Activated gamma-delta T cell treated with anti-CD3 and anti-CD28 coated beads, Interleukin-2, amount 50 U/mL, for 16 hours (primary cell): ENCODE results near the gene TMEM181.
"Not testable (repeated sequence)": the region's sequence is repeated elsewhere in the genome, so short reads cannot be mapped to it uniquely, and the experiment has no call there.

Experiments
- DNase-seq: peaks from one replicate; pipeline ENCODE4 v3.0.0-alpha.2; 2020; ENCODE audit warnings: low read depth

TMEM181 gene

DNA sequence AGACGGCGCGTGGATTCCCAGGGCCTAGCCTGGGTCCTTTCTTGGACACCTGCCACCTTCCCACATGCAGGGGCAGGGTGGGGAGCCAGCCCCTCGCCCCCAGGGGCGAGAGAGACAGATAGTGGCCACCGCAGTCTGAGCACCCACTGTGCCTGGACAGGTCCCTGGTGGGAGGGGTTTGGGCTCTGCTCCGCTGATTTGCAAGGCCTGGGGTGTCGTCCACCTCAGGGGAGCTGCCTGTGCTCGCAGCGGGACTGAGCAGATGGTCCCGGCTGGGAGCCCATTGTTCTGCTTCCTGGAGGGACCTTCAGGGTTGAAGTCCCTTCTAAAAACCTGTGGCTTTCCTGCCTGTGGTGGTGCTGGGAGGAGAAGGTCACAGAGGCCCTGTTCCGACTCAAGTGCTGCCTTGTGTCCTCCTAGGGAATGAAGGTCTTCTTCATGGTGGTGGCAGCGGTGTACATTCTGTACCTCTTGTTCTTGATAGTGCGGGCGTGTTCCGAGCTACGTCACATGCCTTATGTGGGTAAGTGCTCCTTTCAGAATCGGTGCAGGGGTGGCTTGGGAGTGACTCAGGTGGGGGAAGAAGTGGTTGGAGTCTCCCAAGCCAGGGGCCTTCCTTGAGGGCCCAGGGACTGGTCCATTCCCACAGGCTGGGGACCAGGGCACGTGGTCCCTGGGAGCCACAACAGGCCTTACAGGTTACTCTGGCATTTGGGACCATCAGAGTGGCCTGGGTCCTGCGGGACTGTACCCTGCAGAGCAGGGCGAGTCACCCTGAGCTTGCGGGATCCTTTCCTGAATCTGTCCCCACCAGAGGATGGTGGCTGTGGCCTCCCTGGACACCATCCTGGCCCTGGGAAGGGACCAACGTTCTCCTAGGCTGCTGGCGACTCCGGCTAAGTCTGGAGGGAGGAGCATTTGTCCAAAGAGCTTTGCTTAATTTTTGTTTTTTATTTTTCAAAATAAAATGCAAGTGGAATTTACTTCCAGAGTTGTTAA lies 65.1 kb downstream of the TMEM181 start:
- no peak for DNase-seq

DNA sequence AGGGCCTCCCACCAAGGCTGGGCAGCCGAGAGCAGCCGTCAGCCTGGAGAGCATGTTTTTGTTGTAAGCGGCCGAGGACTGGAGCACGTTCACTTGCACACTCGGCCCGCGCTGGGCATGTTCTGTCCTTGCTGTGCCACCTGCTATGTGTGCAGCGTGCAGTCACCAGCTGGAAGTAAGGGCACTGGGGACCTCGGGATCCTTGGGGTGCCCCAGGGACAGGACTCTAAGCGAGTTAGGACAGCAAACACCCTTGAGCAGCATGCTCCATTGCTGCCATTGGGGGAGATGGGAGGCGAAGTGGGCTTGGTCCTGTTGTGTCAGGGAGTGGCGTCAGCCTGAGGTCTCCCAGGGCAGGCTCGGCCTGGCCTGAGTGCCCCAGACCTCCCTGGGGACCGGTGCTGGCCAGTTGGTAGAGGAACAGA lies 66.0 kb downstream of the TMEM181 start:
- DNase-seq = no peak

DNA sequence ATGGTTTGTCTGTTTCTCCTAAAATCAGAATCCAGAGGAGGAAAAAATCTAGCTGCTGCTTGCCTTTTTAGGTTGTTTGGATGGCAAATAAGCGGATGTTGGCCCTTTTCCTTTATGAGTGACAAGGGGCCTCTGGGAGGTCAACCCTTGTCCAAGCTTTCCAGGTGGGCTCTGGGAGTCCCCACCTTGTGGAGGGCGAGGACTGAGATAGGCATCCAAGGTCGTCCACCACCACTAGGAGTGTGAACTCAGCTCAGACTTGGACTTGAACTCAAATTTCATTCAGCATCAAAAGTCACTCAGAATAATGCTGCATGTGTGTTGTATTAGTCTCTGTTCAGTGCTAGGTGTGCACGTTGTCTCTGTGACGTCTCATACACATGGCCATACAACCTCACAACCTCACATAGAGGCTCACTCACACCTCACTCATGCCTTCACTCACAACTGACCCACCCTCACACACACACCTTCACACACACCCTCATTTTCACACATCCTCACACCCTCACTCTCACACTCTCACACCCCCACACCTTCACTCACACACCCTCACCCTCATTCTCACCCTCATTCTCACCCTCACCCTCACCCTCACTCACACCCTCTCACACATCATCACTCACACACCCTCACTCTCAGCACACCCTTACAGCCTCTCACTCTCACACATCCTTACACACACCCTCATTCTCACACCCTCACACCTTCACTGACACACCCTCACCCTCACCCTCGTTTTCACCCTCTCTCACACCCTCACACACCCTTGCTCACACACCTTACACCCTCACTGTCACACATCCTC lies 66.7 kb downstream of the TMEM181 start:
- DNase-seq = no peak

DNA sequence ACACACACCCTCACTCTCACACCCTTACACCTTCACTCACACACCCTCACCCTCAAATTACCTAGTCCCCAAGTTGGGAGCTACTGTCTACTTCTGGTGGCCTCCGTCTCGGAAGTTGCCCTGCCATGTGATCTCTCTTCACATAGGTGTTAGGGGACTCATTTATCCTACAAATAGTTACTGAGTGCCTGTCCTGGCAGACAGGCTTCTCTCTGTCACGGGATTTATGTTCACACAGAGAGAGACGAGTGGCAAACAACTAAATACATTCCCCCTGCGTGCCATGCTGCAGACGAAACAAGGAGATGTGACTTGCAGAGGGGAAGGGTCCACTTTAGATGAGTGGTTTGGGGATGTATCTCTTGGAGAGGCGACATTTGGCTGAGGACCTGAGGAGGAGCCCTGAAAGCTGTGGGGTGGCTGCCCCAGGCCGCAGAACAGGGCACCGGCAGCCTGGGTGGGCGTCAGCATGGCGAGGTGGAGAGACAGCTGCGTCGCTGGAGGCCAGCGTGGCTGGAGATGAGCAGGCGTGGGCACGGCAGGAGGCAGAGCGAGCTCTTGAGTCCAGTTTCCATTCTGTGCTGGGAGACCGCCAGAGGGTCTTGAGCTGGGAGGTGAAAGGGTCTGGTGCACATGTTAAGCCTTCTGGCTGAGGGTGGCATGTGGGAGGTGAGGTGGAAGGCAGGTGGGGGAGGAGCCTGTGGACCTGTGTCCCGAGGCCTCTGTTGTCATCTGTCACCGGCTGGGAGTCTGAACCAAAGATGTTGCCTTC lies 67.5 kb downstream of the TMEM181 start:
- DNase-seq = no peak

DNA sequence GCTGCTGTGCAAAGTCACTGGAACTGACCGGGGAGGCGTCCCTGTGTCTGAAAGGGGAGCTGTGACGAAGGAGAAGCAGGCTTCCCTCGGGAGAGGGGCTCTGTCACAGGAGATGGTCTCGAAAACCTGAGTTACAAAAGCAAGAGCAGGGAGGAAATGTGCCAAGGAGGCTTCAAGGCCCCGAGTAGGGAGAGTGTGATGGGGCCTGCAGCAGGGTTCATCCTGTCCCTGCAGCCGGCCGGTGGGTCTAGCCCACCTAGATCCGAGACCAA lies 68.0 kb downstream of the TMEM181 start:
- no peak for DNase-seq

DNA sequence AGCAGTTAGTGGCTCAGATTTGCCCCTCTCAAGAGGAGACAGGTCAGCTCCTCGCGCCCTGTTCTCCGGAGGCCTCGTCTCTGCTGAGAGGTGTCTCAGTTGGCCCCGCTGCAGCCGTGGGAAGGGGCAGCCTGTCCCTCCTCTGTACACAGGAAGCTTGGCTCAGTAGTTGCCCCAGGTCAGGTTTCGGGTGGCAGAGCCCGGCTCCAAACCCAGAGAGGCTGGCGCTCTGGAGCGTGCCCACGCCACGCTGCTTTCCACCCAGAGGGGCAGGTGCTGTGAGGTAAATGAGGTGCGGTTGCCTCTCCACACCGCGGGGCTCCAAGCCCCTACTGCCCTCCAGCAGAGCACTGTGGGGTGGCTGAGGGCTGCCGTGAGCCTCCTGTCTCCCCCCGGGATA lies 68.7 kb downstream of the TMEM181 start:
- no peak for DNase-seq

DNA sequence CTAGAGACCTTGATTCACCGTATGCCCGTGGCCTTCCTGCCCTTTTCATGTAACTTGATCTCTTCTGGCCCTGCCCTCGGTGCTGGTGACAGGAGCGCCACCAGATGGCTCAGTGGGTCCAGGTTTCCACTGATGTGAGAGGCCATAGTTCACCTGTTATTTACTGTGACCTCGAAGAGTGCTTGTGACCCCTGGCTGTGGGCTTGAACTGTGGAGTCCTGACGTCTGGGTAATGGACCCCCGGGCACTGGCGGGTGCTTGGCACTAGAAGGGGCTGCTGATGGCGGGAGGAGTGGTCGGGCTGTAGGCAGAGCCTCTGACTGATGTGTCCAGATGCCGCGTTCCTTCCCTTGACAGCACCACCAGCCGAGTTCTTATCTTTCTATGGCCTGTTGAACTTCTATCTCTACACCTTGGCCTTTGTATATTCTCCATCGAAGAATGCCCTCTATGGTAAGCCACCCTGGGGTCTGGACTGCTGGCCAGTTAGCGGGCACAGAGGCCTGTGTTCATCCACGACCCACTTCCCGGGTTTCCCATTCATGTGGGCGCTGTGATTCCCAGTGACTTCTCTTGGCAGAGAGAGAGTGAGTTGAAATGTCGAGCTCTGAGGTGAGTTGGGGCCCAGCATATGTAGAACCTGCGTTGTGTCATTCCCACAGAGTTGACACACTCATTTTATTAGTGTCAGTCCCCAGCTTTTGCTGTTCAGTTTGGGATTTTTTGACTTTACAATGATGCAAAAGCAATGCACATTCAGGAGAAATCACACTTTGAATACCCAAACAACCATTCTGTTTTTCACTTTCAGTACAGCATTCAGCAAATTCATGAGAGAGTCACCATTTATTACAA lies 69.7 kb downstream of the TMEM181 start:
- no peak for DNase-seq

DNA sequence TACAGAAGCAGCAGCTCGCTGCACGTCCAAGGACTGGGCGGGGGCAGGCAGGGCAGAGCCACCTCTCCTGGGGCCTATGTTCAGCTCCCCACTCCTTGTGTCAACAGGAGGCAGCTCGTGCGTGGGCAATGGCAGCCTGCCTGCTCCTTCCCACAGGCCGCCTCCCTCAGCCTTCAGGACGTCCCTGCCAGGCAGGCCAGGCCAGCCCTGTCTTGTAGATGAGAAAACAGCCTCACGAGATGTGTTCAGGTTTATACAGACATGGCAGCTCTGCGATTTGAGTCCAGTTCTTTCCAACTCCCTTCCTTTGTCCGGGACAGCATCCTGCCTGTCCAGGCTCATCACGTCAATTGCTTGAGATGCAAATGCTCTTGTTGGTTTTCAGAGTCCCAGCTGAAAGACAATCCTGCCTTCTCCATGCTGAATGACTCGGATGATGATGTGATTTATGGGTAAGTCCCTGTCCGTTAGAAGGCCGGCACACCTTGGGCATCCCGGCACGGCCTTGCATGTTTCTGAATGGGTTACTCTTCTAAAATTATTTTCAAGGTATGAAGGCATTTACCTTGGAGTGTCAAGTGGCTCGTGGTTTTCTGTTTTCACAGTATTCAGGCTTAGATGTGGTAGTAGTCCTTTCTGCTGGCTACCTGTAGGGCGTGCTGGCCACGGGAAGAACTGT lies 71.2 kb downstream of the TMEM181 start:
- no peak for DNase-seq

DNA sequence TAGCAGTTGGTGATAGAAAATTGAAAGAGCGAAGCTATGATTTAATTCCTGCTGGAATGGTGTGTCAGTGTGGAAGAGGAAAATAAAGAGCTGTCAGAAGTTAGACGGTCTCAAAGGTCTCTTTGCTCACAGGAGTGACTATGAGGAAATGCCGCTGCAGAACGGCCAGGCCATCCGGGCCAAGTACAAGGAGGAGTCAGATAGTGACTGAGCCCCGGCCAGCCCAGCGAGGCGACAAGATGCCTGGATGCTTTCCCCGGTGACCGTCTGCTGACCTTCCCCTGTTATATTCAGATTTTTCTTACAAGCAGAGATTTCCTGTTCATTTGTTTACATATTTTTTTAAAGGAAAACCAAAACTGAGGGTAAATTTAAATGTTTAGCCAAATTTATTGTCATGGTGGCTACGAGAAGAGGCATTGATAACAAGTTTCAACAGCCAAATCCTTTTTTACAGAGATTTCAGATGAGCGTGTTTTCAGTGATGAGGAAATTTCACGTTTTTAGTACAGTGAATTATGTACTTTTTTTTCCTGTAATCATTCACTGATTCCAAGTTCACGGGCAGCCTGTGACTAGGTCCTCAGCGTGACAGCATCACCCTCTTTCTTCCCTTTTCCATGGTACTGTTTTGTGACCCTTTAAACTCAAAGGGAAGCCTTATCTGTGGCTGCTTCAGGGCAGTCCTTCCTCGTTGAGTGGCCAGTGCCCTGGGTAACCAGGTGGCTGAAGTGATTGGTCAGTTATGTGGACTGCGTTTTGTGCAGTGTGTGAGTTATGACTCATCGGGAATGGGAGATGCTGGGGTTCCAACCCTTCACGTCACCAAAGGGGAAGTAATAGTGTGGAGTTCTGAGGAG lies 72.0 kb downstream of the TMEM181 start:
- DNase-seq = no peak

DNA sequence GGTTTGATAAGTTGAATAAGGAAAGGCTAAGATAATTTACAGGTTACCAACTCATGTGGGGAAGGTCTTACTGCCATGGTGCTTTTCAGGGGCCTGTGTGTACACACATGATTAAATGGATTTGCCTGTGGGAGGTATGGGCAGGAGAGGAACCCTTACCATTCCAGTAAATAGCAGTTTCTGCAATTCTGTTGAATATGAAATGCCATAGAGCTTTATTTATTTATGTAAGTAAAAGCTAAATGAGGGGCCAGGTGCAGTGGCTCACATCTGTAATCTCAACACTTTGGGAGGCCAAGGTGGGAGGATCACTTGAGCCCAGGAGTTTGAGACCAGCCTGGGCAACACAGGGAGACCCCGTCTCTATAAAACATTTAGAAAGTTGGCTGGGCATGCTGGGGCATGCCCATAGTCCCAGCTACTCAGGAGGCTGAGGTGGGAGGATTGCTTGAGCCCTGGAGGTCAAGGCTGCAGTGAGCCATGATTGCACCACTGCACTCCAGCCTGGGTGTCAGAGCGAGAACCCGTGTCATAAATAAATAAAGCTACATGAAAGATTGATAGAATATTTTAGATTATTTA lies 72.7 kb downstream of the TMEM181 start:
- DNase-seq = not testable (repeated sequence)

DNA sequence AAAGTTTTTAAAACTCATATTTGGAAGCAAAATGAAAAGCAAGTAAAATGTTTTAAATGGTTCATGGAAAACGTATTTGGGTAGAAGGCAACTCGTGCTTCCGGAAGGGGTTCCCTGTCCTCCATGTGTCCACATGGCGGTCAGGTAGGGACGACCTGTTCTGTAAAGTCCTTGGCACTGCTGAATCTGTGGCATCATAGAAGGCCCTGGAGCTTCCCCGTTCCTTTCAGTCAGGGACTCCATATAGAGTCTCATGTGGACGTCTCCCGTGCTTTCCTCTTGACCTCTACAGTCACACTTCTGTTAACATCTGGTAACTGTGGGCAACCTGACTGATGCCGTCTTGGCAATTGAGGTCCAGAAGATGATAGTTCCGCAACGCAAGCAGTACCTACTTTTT lies 73.2 kb downstream of the TMEM181 start:
- no peak for DNase-seq

DNA sequence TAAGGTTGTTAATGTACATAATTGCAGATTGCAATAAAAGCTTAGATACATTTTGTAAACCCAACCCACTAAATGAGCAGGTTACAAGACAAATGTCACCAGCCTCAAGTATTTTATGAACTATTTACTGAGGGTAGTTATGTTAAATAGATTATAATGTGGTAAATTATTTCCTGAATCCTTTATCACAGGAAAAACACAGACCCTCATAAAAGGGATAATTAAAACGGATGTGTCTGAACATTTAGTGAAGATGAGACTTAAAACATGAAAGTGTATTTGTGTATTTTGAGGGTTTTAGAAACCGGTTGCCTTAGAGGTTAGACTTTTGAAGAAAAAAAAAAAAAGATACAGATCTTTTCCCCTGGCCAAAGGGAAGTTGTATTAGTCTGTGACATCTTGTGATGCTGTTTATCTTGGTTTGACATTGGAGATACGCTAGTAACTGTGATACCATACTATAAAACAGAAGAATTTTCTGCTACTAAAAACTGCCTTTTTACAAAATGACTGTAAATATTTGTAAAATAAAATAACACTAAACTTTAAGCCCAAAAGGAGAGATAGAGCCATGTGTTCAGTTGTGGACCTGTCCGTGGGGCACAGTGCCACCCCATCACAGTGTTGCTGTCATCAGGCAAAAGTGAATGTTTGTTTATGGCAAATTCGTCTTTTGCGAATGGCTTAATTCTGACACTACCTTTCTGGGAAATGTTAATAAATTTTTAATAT lies 75.0 kb downstream of the TMEM181 start:
- DNase-seq = no peak

DNA sequence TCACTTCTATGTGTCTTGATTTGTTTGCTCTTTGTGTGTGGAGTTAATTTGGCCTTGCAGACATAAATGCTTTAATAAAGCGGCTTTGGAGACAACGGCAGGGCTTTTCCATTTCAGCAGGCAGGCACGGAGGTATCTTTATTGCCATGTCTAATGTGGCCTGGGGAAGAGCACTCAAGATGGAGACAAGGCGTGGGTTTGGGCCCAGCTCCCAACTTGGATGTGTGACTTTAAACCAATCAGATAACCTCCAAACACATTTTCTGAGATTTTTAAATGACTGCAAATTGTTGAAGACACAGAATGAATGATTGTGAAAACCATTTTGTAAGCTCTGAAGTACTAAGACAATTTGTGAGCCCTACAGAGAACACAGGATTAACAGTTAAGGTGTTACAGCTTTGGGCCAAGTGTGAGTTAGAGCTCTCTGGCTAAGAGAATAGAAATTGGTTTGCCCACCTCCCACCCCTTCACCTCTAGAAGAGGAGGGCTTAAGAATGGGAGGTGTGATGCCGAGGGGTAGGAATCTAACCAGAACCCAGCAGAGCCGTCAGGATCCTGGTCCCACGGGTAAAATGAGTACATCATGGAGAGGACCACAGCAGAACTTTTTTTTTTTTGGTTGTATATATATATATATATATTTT lies 75.7 kb downstream of the TMEM181 start:
- DNase-seq = no peak

DNA sequence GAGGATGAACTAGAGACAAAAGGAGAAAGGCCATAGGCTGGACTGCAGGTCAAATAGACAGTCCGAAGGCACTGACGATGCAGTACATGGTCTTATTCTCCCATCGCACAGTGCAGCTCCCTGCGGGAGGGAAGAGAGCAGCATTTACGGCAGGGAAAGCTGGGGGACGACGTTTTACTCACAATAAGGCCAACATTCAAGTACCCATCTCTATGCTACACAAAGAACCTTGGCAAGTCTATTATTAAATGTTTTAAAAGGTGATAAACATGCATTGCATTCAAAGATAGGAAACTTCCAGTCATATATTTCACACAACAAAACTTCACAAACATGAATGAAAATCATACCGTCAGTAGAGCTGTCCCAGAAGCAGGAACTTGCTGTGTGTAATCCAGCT lies 76.9 kb downstream of the TMEM181 start:
- DNase-seq = no peak

DNA sequence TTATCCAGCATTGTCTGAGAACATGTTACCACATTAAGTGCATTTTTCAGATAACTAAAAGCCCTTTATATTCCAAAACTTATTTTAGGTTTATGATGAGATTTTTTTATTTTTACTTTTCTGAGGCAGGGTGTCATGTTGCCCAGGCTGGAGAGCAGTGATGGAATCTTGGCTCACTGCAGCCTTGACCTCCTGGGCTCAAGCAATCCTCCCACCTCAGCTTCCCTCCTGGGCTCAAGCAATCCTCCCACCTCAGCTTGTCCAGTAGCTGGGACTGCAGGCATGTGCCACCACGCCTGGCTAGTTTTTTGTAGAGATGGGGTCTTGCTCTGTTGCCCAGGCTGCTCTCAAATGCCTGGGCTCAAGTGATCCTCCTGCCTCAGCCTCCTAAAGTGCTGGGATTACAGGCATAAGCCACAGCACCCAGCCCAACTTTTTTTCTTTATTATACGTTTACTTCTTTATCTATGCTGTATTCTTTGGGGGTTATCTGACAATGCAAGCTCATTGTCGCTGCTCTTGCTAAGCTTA lies 78.5 kb downstream of the TMEM181 start:
- no peak for DNase-seq

DNA sequence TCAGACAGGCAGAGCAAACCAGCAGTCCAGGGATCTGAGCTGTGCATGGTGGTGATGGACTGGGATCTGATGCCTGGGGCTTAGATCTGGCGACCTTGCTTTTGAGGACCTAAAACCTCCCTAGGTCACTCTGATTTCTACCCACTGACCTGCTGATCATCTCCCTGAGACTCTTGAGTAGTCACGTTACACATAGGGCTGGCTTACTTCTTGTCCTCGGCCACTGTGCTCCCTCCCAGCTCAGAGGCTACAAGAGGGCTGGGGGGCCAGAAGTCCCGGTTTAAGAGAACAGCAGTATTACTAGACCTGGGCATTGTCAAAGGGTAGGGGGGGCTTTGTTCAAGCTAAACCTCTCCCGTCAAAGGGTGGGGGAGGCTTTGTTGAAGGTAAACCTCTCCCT lies 79.2 kb downstream of the TMEM181 start:
- DNase-seq = no peak

DNA sequence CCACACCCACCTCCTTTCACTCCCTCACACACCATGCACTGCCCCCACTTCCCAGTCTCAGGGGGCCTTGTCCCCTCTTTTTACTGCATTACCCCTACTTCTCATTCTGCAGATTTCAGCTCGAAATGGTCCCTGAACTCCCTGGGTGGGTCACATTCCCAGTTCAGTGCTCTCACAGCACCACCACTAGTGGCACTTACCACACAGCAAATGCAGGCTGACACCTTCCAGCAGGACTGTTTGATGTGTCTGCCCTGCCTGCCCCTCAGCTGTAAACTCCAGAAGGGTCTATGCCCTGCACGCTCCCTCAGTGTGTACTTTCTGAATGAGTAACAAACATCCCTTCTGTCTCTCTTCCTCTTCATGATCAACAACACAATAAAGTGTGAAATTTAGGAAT lies 80.6 kb downstream of the TMEM181 start:
- DNase-seq = no peak

DNA sequence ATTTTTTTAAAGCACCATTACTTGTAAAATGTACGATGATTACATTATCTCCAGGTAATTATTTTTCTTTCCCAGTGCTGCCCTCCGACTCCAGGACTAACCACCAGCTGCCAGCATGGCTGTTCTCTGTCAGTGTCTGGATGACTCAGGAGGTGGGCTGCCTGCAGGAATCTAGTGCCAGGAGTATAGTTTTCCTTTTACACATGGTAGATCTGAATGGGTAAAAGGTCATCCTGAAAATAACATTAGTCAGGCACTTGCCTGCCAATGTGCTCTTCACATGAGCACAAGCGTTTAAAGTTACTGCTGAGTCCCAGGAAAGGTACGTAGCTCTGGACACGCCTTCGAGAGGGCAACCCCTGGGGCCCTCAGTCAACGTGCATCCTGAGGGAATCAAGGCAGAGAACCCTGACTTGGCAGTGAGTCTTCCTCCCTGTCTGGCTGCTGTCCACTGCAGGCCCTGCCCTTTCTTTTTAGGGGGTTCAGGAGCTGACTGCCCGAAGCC lies 82.3 kb downstream of the TMEM181 start:
- no peak for DNase-seq
